ENCODE data around the gene PAX8.

DNA sequence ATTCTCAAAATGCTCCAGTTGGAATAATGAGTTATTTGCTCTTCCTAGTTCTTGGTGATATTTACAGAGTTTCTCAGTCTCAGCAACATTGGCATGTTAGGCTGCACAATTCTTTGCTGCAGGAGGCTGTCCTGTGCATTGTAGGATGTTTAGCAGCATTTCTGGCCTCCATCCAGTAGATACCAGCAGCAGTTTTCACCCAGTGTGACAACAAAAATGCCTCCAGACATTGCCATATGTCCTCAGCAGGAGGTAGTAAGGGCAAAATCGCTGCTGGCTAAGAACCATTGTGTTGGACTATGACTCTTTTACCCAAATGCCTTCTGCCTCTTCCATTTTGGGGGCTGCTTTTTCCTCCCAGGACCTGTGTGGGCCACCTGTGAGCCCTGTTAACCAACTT is 50.4 kb downstream of the PAX8 start:
- TF ChIP-seq, protein P1, sequence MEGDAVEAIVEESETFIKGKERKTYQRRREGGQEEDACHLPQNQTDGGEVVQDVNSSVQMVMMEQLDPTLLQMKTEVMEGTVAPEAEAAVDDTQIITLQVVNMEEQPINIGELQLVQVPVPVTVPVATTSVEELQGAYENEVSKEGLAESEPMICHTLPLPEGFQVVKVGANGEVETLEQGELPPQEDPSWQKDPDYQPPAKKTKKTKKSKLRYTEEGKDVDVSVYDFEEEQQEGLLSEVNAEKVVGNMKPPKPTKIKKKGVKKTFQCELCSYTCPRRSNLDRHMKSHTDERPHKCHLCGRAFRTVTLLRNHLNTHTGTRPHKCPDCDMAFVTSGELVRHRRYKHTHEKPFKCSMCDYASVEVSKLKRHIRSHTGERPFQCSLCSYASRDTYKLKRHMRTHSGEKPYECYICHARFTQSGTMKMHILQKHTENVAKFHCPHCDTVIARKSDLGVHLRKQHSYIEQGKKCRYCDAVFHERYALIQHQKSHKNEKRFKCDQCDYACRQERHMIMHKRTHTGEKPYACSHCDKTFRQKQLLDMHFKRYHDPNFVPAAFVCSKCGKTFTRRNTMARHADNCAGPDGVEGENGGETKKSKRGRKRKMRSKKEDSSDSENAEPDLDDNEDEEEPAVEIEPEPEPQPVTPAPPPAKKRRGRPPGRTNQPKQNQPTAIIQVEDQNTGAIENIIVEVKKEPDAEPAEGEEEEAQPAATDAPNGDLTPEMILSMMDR (IDR thresholded peaks at IDR 0.05; ENCODE audit: borderline replicate concordance, extremely low read depth, low read length, poor library complexity, severe bottlenecking), result no peak
- TF ChIP-seq EZH2 (IDR thresholded peaks at IDR 0.05; ENCODE audit: borderline replicate concordance, low read depth, low read length, severe bottlenecking), result no peak

Data from DND-41 (cell line).